HG03097 (cell line): ENCODE measurements around the gene ALDH3B2.
"Not testable (repeated sequence)": the region's sequence is repeated elsewhere in the genome, so short reads cannot be mapped to it uniquely, and the experiment has no call there.

Experiments
- ATAC-seq: cut with Tn5 transposase; IDR thresholded peaks from one replicate; pipeline ENCODE4 v1.9.1; 2021; ENCODE audit not compliant: unreplicated experiment, low FRiP score

Gene ALDH3B2

DNA sequence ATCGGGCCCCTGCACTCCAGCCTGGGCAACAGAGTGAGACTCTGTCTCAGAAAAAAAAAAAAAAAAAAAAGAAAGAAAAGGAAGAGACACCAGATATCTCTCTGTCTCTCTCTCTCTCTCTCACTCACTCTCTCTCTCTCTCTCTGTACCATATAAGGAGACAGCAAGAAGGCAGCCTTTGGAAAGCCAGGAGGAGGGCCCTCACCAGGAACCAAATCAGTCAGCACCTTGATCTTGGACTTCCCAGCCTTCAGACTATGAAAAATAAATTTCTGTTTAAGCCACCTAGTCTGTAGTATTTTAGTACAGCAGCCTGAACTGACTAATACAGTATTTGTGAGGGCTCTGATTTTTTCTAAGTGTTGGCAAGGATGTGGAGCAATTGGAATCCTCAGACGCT lies 13.6 kb upstream of the ALDH3B2 start:
- no peak for ATAC-seq

DNA sequence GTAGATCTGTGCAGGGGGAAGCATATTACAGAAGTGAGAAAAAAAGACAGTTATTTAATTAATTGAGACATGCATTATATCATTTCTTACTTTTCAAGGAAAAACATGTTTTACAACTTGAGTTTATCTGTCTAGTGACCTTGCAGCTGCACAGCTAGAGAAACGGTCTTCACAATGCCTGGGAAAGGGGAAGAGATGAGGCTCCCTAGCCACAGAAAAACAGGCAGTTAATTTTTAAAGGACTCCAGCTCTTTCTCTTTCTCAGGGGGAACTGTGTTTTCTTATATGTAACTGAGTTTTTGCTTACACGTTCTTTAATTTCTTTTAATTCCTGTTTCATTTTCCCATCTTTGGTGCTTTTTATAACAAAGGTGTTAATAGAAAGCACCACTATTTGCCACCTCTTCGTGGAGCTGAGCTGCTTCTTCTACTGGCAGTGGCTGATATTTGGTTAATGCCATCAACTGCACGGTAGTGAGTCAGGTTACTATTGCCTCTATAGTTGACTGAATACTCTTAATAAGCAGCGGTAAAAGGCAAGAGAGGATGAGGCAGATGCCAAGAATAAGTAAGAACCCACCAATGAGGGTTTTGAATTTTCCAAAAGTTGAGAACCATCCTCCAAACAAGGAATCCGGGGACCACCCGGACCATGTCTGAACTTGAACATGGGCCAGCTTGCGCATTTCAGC lies 11.4 kb upstream of the ALDH3B2 start:
- ATAC-seq = not testable (repeated sequence)

DNA sequence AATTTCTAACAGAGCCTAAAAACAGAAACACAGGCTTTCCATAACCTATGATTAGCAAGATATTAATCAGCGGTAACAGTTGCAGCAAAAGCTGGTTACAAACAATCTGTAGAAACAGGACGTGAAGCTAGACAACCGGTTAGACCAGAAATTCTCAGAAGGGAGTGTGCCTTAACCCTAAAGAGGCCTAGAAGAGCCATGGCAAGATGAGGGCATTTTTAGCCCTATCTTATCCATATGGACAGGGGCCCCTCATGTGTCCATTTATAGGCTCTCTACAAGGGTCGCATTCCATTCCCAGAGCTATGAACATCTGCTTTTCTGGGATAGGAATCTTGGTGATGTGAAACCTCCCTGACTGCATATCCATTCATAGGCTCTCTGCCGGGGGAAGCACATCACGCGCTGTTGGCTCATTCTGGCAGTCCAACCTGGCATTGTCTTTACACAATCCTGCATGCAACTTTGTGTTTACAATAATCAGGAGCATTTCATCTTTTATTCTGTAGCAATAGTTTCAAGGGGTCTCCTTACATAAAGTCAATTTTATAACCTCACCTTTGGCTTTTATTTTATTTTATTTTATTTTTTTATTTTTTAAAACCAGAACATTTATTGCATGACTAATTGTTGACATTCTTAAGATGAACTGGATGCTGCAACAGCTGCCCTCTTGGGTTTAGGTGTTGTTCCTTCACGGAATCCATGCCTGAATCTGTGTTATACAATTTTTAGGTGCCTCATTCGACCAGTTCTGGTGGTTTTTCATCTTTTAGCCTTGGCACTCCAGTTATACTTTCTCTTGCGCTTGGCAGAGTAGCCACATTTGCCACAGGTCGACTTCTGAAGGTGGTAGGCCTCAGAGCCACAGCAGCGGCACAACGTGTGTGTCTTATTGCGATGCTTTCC lies 8.0 kb upstream of the ALDH3B2 start:
- not testable (repeated sequence) for ATAC-seq

DNA sequence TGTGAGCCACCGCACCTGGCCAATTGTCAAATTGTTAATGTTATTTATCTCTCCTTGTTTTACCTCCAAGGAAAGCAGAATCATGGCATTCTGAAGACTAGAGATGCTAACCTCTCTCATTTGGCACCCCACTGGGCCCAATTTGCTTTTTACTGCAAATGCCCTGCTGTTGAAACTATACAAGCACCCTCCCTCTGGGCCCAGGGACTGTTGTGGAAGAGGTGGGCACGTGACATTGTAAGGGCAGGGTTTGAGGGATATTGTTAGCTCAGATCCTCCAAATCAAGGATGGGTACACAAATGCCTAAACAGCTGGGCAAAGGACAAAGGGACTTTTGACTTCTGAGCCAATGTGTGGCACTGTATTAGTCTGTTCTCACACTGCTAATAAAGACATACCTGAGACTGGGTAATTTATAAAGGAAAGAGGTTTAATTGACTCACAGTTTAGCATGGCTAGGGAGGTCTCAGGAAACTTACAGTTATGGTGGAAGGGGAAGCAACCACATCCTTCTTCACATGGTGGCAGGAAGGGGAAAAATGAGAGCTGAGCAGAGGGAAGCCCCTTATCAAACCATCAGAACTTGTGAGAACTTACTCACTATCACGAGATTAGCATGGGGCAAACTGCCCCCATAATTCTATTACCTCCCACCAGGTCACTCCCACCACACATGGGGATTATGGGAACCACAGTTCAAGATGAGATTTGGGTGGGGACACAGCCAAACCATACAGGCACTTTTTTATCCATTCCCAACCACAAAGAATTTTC lies 6.5 kb upstream of the ALDH3B2 start:
- no peak for ATAC-seq

DNA sequence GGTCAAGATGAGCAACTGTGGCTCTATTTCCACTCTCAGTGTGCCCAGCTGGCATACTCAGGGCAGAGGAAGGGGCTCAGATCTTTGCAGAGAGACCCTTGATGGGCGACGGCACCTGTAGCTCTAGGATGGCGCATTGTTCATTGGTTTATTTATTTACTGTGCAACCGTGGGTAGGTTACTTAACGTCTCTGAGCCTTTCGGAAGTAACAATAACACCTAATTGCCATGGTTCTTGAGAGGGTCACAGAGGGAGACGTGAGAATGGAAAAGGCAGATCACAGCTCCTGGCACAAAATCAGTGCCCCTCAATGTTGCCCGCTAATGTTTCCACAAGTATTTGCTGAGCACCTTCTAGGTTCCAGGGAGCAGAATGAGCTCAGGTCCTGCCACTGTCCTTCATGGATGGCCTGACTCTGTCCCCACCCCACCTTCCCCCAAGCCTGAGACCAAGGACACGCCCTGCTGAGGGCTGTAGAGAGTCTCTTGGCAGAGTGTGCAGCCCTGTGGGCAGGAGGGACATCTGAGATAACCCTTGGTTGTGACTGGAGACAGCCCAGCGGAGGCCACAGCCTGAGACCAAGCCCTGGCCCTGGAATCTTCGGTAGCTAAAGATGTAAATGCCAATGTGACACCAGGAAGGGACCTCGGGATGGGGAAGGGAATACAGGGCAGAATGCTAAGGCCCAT lies 780 bp upstream of the ALDH3B2 start:
- no peak for ATAC-seq

DNA sequence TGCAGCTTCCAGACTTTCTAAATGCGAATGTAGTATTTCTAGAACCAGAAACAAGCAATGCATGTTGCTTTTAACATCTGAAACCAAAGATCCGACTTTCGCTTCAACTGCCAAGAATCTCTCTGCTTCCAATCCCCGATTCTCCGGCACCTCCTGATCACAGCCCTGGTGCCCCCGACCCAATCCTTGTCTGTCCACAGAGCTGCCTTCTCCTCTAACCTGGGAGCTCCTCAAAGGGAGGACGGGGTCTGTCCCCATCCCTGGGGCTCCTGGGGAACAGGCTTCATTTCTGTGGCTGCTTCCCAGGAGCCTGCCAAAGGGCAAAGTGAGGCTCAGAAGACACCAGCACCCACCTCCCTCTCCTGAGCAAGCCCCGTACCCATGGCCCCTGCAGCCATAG lies 521 bp downstream of the ALDH3B2 start:
- no peak for ATAC-seq

DNA sequence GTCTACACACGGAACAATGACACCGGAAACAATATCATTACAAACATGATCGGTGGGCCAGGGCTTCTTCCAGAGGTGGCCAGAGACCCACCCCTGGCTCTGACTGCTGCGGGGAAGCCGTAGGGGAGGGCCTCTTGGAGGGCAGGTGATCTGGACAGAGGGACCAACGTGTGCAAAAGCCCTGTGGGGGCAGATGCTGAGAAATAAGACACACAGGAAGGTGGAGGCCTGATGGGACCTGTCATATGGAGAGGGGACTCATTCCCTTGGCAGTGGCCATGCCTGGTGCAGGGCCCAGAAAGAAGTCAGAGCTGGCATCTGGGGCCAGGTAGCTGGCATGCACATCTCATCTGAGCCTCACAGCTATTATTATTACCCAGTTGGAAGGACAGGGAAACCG lies 1.1 kb downstream of the ALDH3B2 start:
- no peak for ATAC-seq

DNA sequence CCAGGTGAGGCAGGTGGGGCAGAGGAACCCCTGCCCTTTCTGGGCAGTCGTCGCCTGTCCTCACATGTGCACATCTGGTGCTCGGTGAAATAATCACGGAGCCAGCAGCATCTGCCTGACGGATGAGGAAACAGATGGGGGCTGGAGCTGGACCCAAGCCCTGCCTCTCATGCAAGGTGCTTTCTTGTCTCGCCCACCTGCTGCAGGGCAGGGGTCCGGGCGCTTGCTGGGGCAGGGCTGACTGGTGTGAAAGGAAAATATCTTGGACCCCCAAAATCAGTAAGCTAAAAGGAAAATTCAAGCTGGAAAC lies 3.3 kb downstream of the ALDH3B2 start:
- ATAC-seq = no peak

DNA sequence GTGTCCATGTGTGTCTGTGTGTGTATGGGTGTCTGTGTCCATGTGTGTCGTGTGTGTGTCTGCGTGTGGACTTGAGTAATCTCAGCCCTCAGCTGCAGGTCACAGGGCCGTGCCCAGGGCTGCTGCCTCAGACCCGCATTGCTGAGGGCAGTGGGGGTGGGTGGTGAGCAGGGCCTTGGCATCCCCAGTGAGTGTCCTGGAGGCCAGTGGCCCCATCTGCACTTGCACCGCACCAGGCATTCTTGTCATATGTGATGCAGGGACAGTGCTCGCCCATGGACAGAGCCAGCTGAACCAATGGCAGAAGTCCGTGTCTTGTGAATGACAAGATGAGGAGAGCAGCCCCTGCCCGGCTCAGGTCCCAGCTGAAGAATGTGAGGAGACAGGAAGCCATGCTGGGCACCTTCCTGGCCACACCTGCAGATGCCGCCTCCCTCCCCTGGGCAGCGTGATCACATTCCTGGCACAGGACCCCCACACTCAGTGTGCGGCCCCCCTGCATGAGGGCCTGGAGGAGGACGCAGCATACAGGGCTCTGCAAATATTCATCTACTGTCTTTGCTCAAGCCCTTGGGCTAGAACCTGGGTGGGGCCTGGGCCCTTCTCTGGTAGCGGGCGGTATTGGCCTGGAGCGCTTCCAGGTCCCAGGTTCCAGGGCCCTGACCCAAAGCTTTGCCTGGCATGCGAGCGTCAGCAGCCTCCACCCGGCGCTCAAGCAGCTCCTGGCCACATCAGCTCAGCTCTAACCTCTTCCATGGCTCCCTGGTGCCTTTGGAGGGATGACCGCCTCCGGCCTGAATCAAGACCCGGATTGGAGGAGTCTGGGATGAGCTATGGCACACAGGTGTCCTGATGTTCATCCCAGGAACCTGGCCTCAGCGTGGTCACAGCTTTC lies 3.9 kb downstream of the ALDH3B2 start:
- ATAC-seq = no peak

DNA sequence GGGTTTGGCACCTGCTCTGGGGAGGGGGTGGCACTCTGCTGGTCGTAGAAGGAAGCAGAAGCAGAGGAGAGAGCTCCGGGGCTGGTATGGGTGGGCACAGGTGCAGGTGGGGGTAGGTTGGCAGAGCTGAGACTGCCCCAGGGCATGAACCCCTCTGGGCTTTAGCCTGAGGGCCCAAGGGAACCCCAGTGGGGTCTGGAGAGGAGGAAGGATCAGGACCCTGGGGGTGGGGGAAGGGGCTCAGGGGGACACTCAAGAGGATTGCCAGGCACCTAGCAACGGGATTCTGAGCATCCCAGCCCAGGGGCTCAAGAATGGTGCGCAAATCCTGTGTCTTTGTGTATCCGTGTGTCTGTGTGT lies 6.3 kb downstream of the ALDH3B2 start:
- ATAC-seq = no peak

DNA sequence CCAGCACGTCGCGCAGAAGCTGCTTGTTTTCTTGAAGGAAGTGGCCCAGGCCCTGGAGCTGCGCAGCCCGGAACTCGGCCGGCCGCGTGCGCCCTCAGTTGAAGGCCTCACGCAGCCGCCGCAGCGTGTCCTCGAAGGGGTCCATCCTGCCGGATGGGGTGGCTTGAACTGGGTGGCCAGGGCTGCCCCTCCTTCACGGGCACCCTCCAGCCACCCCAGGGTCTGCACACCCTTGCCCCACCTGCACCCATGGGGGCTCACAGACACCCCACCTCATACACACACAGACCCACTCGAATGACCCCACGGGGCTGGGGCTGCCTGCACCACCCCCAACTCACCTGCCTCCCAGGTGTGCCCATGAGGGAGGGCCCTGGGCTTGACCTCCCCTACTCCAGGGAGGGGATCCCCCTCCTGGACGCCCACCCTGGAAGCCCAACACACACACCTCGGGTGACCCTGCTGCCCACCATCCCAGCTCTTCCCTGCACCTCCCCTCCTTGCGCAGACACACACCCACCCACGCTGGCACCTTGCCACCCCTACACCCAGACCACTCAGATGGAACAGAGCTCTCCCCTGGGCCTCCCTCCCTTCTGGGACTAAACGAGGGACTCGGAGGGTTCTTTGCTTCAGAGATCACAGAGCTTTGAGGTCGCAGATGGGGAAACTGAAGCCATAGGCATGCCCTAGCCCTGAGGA lies 6.8 kb downstream of the ALDH3B2 start:
- ATAC-seq = no peak

DNA sequence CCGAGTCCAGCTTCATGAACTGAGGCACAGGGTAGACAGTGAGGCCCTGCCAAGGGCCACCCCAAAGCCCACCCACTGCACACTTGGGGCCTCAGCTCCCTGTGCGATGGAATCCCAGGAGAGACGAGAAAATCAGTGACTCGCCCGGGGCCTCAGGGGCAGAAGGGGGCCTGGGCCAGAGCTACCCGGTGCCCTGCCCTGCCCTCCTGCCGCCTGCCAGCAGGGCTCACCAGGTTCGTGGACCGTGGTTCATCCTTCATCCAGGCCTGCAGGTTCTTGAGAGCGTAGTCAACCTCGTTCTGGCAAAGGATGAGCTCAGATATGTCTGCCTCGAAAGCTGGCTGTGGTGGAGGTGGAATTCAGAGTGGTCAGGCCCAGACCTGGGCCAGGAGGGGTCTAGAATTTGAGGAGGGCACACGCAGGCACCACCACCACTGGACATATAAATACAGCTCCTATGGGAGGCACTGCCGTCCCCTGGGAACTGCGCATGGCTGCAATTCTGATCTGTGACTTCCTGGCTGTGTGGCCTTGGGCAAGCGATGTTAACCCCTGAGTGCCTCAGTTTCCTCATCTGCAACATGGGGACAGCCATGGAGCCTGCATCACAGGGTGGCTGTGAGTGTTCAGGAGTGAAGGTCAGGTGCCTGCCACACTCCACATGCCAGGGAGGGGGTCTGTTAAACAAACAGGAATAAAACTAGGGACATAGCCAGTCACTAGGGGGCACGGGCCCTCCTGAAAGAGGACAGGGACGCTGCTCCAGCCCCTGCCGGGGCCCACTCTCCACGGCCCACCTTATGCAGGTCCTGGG lies 7.5 kb downstream of the ALDH3B2 start:
- no peak for ATAC-seq

DNA sequence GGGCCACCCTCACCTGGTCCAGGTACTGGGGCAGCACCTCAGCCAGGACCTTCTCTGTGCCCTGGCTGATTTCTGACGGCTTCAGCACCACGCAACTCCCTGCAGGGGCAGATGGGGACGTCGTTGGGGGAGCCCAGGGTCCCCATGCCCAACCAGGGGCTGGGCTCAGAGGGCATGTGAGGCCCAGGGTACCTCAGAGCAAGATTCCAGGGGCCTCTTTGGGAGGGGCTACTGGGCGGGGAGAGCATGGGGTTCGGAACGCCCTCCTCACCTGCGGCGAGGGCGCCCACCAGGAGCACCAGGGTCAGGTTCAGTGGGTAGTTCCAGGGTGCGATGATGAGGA lies 8.1 kb downstream of the ALDH3B2 start:
- ATAC-seq = no peak

DNA sequence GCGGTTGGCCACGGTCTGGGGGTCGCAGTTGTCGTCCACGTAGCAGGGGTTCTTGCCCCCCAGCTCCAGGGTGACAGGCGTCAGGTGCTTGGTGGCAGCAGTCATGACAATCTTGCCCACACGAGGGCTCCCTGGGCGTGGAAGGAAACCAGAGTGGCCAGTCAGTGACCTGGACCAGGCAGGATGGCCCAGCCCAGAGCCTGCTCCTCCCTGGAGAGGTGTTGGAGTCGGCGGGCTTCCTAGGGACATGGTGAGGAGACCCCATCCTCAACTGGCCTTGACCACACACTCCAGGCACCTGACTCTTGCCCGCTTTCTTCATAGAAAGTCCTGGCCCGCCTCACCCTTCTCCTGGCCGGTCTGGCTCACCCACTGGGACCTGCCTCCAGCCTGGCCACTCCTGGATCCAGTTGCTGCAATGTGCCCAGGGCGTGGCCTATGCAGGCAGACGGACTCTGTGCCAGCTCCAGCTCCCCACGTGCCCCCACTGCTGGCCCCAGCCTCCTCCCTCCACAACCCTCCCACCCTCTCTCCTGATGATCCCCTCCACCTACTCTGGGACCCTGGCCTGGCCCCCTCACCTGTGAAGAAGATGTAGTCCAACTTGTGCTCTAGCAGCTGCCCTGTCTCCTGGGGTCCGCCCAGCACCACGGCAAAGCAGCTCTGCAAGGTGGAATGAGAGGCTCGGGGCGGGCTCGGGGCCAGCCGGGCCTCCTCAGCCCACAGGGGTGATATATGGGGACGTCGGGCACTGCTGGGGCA lies 8.7 kb downstream of the ALDH3B2 start:
- ATAC-seq = no peak

DNA sequence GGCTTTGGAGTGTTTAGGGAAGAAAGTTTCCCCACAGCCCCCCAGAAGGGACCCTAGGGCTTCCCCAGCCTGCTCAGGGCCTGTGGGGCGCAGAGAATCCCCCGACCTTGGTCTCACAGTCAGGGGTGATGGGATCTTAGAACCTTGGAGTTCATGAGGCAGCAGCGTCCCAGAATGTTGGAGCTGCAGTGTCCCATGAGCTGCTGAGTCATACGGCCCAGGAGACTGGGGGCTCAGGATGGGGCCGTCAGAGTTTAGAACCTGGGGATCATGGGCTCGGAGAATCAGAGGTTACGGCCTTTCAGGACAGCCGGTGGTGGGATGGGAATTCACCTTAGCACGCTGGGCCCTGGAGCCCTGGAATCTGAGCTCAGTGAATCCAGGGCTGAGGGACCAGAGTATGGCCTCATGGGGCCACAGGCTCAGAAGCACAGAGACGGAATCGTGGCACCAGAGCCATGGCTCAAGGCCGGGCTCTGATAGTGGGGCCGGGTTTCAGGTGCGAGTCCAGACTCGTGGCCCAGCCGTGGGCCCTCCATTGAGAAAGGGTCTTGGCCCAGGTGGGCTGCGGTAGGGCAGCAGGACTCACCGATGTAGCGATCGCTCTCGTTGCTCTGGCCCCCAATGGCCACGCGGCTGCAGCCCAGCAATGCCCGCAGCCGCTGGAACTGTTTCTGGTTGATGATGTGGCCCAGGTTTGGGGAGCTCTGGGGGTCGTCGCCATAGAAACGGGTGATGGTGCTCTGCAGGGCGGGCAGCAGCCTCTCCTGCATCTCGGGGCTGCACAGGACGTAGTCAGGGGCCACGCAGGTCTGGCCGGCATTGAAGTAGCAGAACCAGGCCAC lies 9.5 kb downstream of the ALDH3B2 start:
- no peak for ATAC-seq

DNA sequence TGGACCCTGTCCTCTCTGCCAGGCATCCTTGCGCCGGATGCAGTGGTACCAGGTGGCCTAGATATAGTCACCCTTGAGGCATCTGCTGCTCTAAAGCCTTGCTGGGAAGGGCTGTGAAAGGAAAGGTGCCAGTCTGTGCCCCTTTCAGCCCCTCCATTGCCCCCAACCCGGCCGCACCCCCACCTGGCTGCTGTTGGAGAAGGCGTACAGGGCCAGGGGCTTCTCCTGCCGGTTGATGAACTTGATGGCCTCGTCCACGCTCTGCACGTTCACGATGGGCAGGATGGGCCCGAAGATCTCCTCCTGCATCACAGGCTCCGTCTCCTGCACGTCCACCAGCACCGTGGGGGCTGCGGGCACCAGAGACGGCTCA lies 10.2 kb downstream of the ALDH3B2 start:
- no peak for ATAC-seq
